Measurements from ENCODE around the gene NUBP2.

DNA sequence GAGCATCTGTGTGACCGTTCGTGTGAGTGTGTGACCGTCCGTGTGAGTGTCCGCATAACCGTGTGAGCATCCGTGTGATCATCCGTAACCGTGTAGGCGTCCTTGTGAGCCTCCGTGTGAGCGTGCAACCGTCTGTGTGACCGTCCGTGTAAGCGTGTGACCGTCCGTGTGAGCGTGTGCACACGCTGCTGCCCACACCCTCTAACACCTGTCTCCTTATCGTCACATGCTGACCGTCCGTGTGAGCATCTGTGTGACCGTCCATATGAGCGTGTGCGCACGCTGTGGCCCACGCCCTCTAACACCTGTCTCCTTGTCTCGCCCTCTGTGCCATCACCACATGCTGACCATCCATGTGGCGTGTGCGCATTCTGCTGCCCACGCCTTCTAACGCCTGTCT, 42.5 kb upstream of the NUBP2 start:
- TF ChIP-seq CTCF (conservative IDR thresholded peaks at IDR 0.05; ENCODE audit: low read depth, low read length) = no peak
- no peak for TF ChIP-seq EZH2 (IDR thresholded peaks at IDR 0.05; ENCODE audit: borderline replicate concordance, low read depth, low read length, poor library complexity, severe bottlenecking)
